ENCODE data around the gene HIVEP2.

Gene HIVEP2

DNA sequence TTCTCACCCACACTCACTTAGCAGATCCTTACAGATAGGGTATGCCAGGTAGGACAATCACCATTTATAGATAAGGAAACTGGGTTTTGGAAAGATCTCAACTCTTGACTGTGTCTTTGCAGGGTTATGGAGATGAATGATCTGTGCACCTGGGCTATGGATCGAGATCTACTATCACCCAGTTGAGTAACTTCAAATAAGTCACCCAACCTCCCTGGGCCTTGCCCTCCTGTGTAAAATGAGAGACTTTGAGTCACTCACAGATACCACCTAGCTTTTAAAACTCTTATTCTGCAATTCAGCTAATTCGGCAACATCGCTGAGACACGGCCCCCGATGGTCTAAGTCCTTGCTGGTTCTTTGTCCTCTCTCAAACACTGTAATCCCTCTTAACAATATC, 53.5 kb downstream of the HIVEP2 start:
- DNase-seq, result no peak

DNA sequence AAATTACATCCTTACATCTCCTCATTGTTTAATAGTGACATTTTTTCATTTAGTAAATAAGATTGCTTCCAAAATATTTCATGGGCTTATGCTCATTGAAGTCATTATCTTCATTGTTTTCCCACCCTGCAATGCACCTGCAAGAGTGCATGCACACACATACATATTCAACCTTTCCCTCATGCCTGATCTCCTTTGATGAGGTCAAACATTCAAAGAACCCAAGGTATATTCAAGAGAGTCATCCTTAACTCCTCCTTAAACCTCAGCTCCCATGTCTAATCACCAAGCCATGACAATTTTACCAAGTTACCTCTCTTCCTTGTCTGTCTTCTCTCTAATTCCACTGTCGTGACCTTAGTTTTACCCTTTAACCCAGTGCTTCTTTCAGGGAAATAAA, 56.5 kb downstream of the HIVEP2 start:
- no peak for DNase-seq

DNA sequence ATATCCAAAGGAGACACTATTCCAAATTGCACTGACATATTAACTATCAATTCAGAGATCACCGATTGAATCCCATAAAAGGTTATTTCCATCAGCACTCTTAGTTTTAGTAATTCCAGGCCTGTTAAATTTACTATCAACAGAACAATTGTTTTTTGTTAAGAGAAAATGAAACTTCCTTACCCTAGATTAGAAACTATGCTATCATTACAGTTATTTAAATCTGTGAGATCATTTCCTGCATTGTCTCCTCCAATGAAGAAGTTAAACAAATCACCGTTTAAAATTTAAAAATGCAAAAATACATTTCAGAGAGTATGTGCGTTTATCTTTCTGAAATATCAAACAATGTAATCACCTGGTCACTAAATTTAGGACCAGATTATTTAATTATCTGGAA, 57.5 kb downstream of the HIVEP2 start:
- no peak for DNase-seq

DNA sequence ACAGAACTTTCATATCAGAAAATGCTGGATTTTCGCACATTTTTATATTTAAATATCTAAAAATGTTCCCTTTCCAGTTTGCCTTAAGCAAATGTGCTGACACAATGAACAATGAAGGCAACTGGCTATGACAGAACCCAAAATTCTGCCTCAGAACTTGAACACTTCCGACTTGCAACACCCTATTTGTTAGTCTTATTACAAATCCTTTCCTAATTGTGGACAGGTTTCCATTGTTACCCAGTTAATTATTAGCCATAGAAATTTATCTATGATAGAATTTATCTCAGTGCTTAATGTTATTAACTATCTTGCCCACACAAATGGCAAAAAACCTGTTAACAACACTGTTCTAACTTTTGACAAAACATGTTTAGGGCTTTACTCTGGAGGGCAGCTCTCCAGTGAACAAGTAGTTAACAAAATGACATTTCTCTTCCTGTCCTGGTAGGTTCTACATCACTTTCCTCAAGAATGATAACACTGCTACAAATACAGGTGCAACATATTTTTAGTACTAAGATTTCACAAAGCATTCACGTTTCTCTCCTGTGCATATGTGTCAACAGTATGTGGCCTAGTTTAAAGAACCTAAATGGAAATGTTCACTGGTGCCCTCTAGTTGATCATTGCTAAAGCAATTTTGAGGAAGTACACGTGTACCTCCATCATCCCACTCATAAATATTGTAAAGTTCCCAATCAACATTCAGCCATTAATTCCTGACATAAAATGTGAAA, 58.4 kb downstream of the HIVEP2 start:
- DNase-seq, result peak; percentile 54

DNA sequence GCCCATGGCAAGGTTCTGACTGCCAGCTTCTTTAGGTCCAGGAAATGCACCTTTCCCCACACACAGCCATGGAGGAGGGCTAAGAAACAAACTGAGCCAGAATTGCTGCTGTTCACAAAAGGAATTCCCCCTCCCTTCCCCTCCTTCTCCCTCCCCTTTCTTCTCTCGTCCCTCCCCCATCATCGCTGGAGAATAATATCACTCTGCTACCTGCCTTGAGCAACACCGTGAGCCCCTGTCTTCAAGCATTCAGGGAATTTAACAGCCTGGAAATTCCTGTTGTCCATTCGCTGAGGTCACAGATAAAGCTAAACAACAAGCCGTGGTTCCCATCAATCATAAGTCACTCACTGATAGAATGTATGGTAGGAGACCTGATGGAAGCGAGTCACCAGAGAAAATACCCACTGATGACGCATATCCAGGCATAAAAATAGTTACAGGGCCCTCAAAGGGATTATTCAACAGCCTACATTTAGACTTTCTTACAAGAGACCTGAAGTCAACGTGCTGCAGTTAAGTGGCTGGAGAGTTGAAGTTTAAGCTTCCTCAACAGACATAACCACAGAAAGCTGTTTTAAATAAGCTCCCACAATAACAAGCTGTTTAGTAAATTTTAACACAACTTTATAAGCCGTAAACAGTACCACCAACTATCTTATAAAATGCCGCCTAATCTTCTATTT, 59.7 kb downstream of the HIVEP2 start:
- peak; percentile 93 for DNase-seq

DNA sequence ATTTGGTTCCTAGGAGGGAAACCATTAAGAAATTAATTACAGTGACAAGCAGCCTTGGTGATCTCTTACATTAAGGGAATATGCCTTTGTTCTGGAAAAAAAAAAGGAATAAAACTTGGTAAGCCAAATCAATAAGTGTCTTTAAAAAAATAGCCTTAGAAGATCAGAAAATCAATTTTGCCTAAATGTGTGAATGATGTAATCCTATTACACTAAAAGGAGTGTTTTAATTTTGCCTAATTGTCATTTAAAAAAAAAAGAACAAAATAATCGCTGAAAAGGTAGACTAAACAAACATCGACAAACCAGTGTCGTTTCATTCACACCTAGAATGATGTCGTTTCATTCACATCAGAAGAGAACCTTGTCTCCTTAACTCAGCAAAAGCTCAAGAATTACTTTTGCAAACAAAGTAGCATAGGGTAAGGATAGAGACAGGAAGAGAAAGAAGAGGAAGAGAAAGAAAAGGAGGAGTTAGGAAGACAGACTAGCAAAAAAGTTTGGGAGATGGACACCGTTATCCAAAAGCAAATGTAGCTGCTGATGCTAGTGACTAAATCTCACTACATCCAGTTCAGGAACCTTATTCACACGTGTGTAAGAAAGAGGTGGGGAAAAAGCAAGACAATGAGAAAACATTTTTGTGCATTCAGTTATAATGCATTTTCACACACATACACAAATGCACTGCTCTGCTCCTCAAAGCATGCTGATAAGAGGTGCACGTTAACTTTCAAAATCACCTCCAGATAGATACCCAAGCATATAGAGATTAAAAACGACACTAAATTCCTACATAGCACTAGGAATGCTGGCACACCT, 60.6 kb downstream of the HIVEP2 start:
- no peak for DNase-seq

DNA sequence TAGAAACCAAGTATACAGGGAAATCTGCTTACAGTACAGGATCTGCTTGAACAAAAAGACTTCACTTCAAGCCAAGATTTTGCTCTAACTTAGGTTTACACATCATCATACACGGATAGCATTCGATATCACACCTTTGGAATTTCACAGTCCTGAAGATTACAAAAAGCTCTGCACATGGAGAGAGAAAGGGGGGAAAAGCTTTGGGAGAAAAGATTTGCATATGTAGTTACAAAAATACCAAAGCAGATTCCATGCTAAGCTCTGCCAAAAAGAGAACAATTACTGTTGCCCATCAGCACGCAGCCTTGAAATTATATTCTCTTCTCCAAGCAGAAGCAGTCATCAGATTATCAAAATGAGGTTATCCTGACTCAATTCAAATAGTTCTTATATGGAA, 62.0 kb downstream of the HIVEP2 start:
- peak; percentile 63 for DNase-seq

DNA sequence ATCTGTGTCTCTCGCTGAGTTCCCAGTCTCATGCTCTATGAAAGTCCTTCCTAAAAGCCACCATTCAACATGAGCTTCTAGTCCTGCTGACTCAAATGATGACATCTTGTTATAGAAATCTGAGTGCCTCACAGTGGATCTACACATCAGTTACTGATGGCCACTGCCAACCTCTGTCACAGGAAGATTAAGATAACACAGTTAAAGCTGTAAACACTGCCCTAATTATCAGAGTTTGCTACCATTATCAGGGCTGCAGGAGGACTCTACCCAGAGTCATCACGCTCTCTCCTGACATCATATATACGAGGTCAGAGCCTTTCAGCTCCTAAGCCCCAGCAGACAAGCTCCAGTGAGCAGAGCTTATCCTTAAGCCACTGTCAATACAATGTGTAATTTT, 63.2 kb downstream of the HIVEP2 start:
- no peak for DNase-seq

DNA sequence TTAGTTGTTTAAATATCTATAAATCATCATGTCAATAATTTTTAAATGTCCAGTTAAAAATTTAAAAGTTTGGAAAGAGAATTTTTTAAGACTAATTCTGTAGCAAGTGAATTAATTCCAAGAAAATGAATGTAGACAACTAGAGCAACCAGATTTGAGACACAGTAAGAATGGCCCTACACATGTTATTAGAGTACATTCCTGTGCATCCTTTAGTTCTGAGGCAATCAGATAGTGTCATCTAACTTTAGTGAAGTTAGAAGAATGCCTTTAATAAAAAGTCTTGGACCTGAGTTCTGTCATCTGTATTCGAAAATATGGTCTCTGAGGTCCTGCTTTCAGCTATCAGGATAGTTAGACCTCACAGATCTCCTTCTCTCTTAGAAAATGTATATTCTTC, 63.7 kb downstream of the HIVEP2 start:
- no peak for DNase-seq

DNA sequence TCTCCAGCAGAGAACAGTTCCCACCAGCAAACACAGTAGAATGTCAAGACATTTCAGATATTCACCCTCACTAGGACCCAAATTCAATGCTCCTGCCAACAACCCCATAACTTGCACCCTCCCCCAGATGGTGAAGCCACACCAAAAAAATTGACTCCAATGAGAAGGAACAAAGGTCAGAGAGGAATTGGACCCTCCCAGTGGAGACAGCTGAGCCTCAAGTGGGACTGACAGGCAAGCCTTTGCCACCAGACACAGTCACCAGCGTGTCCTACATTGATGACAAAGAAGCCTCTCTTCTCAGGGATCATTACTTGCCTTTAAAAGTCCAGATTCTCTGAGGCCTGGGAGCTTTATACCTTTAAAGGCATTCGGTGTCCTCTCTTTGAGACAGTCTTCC, 64.8 kb downstream of the HIVEP2 start:
- no peak for DNase-seq

DNA sequence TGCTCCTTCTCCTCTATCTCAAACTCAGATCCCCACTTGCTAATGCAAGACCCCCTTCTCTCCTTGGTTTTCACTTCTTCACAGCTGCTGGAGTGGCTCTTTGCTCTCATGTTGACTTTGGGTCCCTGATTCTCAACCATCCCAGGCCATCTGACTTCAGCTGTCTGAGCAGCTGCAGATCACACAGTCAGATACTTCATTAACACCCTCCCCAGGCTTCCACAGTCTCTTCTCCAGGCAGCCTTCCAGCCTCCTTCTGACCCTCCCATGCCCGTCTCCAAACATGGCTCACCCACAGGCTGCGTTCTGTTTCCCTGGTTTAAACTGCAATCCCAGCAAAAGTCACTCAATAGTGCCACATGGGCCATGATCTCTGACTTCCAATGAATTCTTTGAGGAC, 65.4 kb downstream of the HIVEP2 start:
- no peak for DNase-seq

DNA sequence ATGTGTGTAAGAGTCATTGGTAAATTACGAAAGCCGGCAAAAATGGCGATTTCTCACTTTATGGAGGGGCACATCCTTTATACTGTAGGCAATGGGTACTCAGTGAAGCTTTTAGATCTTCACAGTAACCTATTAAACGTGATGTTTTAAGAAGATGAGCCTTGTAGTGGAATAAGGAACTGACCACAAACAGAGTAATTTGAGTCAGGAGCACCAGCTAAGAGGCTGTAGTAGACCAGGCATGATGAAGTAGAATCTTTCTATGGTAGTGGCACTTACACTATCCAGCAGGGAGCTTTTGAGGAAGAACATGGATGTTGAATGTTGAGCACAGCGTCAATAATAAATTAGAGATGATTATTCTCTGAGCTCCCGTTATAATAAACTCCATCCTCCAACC, 65.9 kb downstream of the HIVEP2 start:
- no peak for DNase-seq

DNA sequence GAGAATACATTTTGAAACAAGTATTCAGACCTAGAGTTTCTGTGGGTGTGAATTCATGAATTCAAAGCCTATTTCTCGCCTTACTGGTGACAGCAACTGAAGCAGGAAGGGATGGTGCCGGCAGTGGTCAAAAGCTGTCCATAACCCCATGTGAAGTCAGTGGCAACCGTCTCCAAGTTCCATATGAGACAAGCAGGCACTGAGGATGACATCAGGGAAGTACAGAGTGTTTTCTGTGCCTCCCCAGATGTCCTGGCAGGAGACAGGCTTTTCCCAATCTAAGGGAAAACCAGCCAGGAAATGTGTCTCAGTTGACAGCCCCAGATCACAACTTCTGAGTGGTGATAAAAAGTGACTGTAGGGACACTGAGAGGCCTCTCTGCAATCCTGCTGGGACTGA, 66.6 kb downstream of the HIVEP2 start:
- no peak for DNase-seq

DNA sequence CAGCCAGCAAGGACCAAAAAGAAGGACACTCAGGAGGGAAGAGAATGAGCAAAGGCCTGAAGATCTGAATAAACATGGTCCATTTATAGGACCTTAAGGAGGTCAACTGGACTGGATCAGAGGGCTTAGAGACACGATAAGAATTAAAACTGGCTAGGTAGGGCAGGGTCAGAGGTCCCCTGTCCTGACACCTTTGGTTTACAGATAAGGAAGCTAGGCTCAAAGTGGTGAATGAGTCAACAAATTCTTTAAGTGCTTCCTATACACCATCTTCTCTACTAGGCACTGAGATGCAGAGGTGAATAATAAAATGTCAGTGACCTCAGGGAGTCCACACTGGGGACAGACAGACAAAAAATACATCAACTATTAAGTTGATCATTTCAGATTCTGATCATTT, 70.3 kb downstream of the HIVEP2 start:
- no peak for DNase-seq

DNA sequence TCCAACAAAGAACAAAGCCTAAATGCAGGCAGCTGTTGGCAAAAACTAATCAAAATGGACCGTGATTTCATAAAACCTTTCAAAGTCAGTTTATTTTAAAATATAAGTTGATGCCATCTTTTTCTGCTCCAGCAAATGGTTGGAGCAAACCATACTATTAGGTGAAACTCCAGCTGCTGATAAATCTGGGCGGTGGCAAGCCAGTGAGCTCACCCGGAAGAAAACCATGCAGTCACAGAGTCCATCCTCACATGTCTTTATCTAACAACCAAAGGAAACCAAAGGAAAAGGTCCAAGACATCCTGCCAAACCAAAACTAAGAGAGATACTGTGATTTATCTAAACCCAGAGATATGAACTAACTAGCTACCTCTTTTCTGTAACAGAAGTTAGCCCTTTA, 72.6 kb downstream of the HIVEP2 start:
- DNase-seq, result no peak

DNA sequence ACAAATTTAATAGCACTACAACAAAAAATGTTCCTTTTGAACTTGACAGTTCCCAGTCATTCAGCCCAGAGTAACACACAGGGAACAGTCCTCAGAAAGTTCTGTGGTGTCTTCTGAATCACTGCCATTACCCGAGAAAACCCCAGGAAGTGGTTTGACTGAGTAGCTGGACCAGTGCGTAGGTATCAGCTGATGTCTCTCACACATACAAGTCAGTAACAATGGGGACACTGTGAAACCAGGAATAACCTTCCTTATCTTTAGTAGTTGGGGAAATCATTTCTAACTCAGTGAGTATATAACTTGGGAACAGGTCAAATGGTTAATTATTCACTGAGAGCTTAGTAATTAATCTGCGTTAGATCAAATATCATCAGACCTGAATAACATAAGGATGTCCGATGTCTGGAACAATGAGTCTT, 73.1 kb downstream of the HIVEP2 start:
- DNase-seq, result peak; percentile 76

DNA sequence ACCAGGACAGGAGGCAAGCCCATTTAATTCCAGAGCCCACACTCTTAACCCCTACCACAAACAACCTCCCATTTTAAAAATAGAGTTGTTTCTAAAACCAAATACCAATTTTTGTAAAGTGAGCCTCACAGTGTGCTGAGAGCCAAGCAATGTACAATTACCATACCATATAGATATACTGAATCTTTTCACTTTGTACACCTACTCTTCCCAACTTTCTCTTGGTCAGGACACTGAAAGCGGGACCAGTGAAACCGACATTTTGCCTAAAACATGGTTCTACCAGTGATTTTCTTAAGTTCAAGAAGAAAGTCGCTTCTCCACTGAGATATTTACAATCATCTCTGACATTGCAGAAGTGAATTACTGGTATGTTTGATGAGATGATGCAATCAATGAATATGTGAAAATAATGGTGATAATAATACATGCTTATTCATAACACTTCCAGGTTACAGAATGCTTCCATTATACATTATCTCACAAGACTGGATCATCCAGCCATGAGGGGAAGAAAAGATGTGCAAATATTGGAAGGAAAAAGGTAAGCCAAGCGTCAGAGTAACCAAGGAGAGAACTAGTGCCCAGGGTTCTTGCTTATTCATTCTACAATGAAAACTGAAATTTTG, 74.1 kb downstream of the HIVEP2 start:
- no peak for DNase-seq

DNA sequence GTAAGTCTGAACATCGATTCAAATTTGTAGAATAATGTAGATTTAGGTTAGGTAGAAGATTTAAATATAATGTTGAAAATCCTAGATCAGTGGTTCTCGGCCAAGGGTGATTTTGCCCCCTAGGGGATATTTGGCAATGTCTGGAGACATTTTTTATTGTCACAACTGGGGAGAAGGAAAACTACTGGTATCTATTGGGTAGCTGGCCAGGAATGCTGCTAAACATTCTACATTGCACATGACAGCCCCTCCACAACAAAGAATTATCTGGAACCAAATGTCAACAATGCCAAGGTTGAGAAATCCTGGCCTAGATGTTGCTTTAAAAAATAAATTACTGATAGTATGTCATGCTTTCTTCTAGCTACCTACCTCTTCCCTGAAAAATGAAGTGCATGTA, 76.1 kb downstream of the HIVEP2 start:
- DNase-seq, result no peak

DNA sequence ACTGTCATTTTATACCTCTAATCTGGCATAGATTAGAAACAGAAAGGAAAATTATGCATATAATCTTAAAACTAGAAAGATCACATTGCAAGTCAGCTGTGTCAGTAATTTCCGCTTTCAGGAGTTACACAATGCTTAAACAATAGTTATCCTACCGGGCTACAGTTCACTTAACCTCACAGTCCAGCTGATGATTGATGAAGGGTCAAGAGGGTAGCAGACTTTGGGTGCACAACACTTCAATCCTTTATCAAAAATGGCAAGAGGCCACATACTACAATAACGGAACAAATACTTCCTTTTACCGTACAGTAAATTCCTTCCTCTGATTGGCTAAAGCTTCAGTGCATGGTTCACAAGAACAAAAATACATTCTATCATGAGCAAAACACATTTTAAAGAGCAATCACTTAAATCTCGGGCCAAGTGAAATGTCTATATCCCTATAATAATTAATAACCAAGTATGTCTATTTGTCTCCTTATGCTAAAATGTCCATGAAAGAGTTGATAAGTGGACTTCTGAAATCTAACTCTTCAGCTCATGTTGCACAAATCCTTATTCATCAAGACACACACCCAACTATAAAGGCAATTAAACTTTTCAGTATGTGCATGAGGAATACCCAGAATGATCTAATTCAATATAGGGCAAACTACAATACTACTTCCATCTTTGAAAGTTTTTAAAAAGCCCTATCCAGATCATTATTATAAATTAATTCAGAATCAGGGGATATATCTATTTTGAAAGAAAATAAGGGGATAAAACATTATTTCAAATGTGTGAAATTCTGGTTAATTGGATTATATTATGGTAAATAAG, 76.8 kb downstream of the HIVEP2 start:
- DNase-seq, result no peak

DNA sequence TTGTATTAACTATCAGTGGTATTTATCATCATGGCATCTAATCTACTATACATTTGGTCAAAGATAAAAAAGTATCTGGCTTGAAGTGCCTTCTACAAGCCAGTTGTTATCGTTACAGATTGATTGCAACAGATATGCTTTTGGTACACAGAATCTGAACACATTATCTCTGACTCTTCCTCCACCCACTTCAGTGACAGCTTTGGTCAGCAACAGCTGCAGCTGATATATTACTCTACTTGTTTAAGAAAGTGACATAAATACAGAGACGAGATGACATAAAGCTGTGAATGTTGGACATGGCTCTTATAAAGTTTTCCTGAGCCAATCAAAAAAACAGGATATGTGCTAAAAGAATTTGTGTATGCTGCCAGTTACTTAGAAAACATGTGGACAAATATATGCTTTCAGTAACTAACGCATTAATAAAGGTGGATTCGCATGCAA, 77.6 kb downstream of the HIVEP2 start:
- DNase-seq, result no peak

DNA sequence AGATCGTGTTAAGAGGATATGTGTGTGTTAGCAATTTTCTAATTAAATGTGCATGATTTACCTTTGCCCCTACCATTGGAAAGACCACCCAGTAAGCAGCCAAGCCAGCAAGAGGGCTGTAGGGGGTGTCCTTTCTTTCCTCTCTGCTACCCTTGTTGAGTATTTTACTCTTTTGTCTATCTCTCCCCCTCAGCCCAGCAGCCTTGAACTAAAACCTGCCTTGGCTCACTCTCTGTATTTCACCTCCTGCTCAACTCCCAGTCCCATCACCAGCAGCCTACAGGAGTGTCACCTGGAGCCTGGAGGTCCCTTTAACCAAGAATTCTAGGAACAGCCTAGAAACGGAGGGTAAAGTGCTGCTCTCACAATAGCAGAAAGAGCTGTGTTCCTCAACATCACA, 81.0 kb downstream of the HIVEP2 start:
- no peak for DNase-seq

DNA sequence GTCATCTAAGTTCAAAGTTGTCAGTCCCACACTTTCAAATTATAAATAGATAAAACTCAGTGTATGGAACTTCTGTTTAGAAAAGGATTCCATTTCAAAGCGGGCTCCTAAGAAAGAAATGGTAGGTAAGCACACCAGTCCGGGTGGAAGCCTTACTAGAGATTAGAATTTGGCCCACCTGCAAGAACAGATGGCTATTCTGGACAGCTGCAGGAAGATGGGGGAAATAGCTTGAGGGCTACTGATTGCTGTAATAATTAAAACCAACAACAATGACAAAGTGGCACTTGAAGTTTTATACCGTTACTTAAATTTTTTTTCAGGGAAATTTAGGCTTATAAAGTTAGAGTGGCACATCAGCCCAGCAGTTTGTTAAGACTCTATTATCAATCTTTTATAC, 83.3 kb downstream of the HIVEP2 start:
- DNase-seq, result no peak

Data from fibroblast of skin of scalp (primary cell).